COLO668 (cell line): ENCODE measurements around the gene EPHB3.

Experiments used
- DNase-seq: peaks from one replicate; lab custom pipeline; 2025; ENCODE audit not compliant: unreplicated experiment; lab: John Stamatoyannopoulos, UW

EPHB3 gene

GRCh38 chr3:184563941-184564684, 2.5 kb downstream of the EPHB3 start:
- no peak for DNase-seq

GRCh38 chr3:184564685-184565385, 3.2 kb downstream of the EPHB3 start:
- DNase-seq = no peak

GRCh38 chr3:184565421-184566211, 4.0 kb downstream of the EPHB3 start:
- DNase-seq = peak; percentile 74

- peak; percentile 9 for DNase-seq
Observed at GRCh38 chr3:184566441-184567414, 5.1 kb downstream of the EPHB3 start.

GRCh38 chr3:184567946-184568559, 6.5 kb downstream of the EPHB3 start:
- no peak for DNase-seq

GRCh38 chr3:184568560-184568923, 7.0 kb downstream of the EPHB3 start:
- no peak for DNase-seq

DNA sequence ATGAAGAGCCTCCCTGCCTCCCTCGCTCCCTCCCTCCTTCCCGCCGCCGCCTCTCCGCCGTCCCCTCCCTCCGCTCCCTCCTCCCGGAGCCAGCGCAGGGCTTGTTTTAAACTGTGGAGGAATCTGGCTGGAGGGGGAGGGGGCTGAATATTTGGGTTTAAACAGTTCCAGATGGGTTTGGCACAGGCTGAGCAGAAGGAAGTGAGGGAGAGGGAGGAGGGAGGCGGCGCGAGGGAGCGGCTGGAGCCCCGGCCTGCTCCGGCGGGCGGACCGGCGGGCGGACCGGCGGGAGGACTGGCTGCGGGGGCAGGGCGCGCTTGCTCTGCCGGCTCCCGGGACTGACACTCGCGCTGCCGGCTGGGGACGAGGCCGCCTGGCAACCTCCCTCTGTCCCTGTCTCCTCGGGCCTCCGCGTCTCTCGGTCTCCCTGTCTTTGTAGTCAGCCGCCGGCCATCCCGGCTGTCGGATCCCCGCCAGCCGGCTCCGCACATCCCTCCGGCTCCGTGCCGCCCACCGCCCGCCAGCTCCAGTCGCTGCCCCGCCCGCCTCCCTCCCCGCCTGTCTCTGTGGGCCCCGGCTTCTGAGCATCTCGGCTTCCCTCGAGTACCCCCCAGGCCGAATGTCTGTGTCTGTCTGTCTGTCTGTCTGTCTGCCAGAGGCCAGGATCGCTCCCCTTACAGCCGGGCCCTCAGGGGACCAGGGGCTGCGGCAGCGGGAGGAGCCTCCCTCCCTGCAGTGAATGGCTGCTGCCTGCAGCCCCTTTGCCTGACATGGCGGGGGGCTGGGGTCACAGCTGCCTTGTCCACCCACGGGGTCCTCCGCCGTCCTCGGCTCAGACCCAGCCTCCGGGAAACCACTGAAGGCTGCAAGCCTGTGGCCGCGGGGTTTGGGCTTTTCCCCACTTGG, 7.6 kb downstream of the EPHB3 start:
- DNase-seq = peak; percentile 27

DNA sequence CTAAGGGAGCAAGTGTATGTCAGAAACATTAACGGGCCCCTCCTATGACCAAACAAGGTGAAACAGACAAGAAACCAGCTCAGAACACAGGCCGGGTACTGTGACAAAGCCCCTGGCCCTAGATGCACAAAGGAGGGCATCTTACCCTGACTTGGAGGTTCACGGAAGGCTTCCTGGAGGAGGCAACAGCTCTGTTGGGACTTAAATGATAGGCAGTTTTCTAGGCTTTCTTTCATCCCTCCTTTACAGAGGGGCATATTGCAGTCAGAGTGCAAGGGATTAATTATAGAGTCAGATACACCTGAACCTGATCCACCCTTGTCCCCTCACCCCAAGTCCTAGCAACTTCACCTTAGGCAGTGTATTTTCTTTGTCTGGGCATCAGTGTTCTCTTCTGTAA, 8.4 kb downstream of the EPHB3 start:
- no peak for DNase-seq

DNA sequence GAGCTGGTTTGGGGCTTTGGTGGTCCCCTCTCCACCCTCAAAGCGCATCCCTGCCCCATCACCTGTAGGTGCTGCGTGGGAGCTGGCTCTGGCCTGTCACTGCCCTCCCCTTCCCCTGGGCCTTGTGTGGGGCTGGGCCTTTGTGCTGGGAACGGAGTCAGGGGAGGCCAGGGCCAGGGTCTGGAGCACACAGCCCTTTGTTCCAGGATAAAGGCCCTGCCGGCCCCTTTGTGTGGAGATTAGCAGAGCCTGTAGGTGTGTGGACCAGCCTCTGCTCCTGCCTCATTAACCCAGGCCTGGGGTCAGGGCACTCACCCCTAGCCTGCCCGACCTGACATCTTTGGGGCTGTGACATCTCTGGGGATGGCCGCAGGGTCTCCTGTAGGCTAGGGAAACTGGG, 8.9 kb downstream of the EPHB3 start:
- no peak for DNase-seq

- no peak for DNase-seq
Observed at GRCh38 chr3:184571750-184572377, 10.3 kb downstream of the EPHB3 start.

DNA sequence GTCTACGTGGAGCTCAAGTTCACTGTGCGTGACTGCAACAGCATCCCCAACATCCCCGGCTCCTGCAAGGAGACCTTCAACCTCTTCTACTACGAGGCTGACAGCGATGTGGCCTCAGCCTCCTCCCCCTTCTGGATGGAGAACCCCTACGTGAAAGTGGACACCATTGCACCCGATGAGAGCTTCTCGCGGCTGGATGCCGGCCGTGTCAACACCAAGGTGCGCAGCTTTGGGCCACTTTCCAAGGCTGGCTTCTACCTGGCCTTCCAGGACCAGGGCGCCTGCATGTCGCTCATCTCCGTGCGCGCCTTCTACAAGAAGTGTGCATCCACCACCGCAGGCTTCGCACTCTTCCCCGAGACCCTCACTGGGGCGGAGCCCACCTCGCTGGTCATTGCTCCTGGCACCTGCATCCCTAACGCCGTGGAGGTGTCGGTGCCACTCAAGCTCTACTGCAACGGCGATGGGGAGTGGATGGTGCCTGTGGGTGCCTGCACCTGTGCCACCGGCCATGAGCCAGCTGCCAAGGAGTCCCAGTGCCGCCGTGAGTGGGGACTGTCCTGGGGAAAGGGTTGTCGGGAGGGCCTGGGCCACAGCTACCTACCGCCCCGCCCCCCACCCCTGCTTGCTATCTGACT, 11.2 kb downstream of the EPHB3 start:
- DNase-seq = no peak

- DNase-seq = peak; percentile 1
Observed at GRCh38 chr3:184574515-184575417, 13.2 kb downstream of the EPHB3 start.

DNA sequence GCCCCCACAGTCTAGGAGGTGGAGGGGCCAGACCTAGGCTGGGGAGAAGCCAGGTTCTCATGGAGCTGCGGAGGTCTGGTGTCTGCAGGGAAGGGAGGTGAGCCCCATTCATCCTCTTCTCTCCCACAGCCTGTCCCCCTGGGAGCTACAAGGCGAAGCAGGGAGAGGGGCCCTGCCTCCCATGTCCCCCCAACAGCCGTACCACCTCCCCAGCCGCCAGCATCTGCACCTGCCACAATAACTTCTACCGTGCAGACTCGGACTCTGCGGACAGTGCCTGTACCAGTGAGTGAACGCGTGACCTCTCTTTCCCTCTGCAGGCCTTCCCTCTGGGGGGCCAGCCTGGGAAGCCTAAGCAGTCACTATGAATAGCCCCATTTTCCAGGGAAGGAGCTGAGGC, 14.1 kb downstream of the EPHB3 start:
- DNase-seq = no peak

- DNase-seq = no peak
Observed at GRCh38 chr3:184576457-184577240, 15.1 kb downstream of the EPHB3 start.

GRCh38 chr3:184577546-184577945, 16.0 kb downstream of the EPHB3 start:
- DNase-seq = no peak

- no peak for DNase-seq
Observed at GRCh38 chr3:184578218-184578617, 16.6 kb downstream of the EPHB3 start.

DNA sequence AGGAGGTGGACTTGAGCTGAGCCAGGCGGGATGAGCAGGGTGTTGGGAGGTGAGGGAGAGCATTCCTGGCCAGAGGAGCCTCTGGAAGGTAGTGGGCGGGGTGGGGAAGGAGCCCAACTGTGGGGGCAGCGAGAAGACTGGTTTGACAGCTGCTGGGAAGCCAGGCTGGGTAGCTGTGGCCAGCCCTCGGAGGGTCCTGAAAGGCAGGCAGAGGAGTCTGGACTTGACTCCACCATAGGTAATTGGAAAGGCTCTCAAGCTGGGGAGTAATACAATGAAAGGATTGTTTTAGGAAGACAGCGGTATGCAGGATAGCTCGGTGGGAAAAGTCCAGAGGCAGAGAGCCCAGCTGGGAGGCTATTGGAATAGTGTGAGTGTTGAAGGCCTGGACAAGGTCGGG, 17.2 kb downstream of the EPHB3 start:
- DNase-seq = no peak
